Neuron (in vitro differentiated cells): ENCODE measurements around the gene ELL.

Experiments
- H2AFZ ChIP-seq: one replicate; pipeline ENCODE4 v1.6.1; 2013; ENCODE audit warnings: low read depth, mild to moderate bottlenecking, inconsistent platforms, low read length, moderate library complexity
- H3K27me3 ChIP-seq: one replicate; pipeline ENCODE4 v1.6.1; 2013; ENCODE audit warnings: low read length; ENCODE audit not compliant: insufficient read depth
- H3K36me3 ChIP-seq: one replicate; pipeline ENCODE4 v1.6.1; 2013; ENCODE audit warnings: low read length; ENCODE audit not compliant: insufficient read depth
- H3K4me1 ChIP-seq: one replicate; pipeline ENCODE4 v1.6.1; 2013; ENCODE audit warnings: low read length; ENCODE audit not compliant: insufficient read depth
- H3K4me3 ChIP-seq: 2 replicates; pipeline ENCODE4 v1.5.1; 2013; ENCODE audit warnings: mild to moderate bottlenecking, low read length, moderate library complexity
- H3K9me3 ChIP-seq: one replicate; pipeline ENCODE4 v1.6.1; 2013; ENCODE audit warnings: low read length

ELL gene

DNA sequence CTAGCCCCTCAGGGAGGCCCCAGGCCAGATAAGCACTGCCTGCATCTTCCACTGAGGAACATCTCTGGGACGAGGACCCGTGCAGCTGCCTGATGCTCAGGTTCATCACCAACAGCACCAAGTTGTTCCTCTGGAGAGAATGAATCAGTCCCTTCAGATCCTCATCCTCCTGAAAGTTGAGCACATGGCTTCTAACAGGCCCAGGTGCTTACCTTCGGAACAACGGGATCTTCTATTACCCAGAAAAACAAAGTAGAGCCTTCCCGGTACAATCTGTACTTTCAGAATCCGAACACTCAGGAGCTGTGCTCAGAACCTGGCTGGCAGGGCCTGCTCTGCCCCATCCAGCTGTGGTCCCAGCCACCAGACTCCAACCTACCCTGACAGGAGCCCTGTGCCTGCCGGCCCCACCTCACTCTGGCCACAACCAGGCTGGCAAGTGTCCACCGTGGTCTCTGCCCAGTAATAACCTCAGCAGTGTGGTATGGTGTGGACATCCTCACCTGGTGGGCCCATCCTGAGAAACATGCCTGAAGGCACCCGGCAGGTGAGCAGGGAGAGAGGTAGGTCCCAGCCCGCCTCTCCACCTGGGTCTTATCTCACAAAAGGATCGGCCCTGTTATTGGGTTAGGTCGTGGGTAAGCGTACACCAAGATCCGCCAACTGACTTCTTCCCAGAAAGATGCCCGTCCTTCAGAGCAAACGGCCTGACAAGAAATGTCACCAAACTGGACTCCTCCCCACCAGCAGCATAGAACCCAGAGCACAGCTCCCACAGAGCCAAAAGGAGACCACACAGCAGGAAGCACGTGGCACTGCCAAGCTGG lies 34.1 kb downstream of the ELL start:
- Histone ChIP-seq H3K36me3 (no peaks in the 10 kb centered on the region), H3K27me3 (no peaks in the 10 kb centered on the region), H3K9me3 (no peaks in the 10 kb centered on the region), H3K4me3 (no peak overlapping the region), H2AFZ (no peak overlapping the region), H3K4me1 (peaks cover 4% of the 10 kb centered on the region)

GRCh38 chr19:18486746-18487145 lies 35.1 kb downstream of the ELL start:
- H2AFZ ChIP-seq, result no peak overlapping the region
- no peaks in the 10 kb centered on the region for H3K27me3 ChIP-seq
- peaks cover 4% of the 10 kb centered on the region for H3K4me1 ChIP-seq
- H3K4me3 ChIP-seq, result no peak overlapping the region
- H3K9me3 ChIP-seq, result peaks cover 2% of the 10 kb centered on the region
- no peaks in the 10 kb centered on the region for H3K36me3 ChIP-seq

GRCh38 chr19:18484992-18485391 lies 36.9 kb downstream of the ELL start:
- Histone ChIP-seq H3K27me3 (no peaks in the 10 kb centered on the region), H2AFZ (no peak overlapping the region), H3K4me1 (no peaks in the 10 kb centered on the region), H3K36me3 (no peaks in the 10 kb centered on the region), H3K9me3 (peaks cover 6% of the 10 kb centered on the region), H3K4me3 (no peak overlapping the region)

DNA sequence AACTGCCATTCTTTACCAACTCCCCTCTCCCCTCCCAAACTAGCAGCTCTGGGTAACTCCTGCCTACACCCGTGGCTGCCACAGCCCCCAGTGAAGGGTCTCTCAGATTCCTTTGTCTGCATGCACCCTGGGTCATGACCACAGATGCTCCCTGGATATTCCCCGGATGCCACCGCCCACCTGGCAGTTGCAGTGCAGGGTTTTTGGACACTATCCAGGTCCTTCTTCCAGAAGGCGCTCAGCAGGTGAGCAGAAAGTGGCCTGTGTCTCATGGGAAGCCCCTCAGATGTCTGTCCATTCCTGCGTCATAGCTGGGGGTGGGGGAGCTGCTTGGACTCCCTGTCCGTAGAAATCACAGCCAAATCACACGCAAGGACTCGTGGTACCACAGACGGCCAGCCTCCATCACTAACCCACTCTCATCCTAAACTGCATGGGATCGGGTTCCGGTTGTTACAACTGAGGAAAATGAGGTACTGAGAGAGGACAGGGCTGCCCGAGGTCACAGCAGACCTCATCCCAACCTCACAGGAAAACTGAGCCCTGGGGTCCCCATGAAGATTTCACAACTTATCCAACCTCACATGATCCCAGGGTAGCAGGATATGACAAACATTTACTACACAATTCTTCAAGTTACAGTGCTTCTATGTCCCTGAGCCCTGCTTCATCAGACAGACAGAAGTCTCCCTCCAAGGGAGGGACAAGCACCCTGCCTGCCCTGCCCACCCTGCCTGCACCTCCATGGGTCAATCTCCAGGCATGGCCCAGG lies 38.6 kb downstream of the ELL start:
- Histone ChIP-seq H2AFZ (no peak overlapping the region), H3K4me1 (no peaks in the 10 kb centered on the region), H3K36me3 (no peaks in the 10 kb centered on the region), H3K4me3 (no peak overlapping the region), H3K27me3 (no peaks in the 10 kb centered on the region), H3K9me3 (peaks cover 6% of the 10 kb centered on the region)

DNA sequence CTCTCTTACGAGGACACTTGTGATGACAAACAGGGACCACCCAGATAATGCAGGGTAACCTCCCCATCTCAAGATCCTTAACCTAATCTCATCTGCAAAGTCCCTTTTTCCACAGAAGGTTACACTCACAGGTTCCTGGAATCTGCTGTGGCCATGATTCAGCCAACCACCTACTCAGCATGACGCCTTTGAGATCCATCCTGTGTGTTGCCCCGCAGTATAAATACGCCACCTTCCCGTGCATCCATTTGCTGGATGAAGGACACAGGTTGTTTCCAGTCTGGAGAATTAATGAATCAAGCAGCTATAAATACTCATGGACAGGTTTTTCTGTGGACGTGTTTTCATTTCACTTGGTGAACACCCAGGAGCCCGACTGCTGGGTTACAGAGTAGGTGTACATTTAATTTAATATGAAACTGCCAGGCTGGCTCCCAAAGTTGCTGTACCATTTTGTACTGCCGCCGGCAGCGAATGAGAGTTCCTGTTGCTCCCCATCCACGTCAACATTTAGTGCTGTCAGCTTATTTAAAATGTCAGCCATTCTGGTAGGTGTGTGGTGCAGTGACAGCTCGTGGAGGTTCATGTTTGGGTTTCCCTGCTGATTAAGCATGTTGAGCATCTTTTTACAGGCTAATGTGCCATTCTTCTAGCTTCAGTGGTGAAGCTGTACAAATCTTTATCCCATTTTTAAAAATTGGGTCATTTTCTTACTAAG lies 40.2 kb downstream of the ELL start:
- no peak overlapping the region for H2AFZ ChIP-seq
- H3K27me3 ChIP-seq, result no peaks in the 10 kb centered on the region
- no peaks in the 10 kb centered on the region for H3K36me3 ChIP-seq
- H3K9me3 ChIP-seq, result peaks cover 14% of the 10 kb centered on the region
- no peaks in the 10 kb centered on the region for H3K4me1 ChIP-seq
- no peak overlapping the region for H3K4me3 ChIP-seq

- Histone ChIP-seq H3K4me1 (no peaks in the 10 kb centered on the region), H2AFZ (no peak overlapping the region), H3K27me3 (no peaks in the 10 kb centered on the region), H3K9me3 (peaks cover 15% of the 10 kb centered on the region), H3K4me3 (no peak overlapping the region), H3K36me3 (no peaks in the 10 kb centered on the region)
Observed at GRCh38 chr19:18480006-18480691, 41.7 kb downstream of the ELL start.

DNA sequence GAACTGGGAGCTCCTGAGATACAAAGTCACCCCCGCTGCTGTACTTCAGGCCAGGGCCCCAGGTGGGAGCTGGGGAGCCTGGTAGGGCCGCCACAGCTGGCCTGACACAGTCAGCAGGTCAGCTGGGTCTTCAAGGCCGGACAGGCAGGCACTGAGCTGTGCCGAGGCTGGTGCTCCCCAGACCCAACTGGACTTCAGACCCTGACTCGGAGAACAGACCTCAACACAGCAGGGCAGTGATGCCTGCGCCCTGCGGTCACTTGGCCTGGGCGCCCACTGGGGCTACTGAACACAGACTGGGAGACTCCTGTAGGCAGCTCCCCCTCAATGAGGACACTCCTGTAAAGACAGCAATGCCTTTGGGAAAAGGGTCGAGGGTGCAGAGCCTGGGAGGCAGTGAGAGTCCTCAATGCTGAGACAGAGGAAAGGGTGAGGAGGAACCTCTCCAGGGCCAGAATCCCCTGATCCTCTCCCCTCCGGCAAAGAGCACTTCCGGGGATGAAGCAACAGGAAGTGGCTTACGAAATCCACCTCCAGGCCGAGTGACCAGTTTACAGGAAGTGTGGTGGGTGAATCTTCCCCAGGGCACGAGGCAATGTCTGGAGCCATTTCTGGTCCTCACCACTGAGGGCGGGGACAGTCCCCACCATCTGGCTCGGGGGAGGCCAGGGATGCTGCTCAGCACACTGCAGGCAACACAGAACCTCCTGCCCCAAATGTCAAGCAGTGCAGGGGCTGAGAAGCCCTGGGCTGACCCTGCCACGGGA lies 43.1 kb downstream of the ELL start:
- Histone ChIP-seq H3K9me3 (peaks cover 15% of the 10 kb centered on the region), H3K36me3 (no peaks in the 10 kb centered on the region), H2AFZ (no peak overlapping the region), H3K27me3 (no peaks in the 10 kb centered on the region), H3K4me3 (no peak overlapping the region), H3K4me1 (no peaks in the 10 kb centered on the region)

GRCh38 chr19:18477974-18478373 lies 43.9 kb downstream of the ELL start:
- Histone ChIP-seq H3K4me3 (no peak overlapping the region), H3K36me3 (no peaks in the 10 kb centered on the region), H3K27me3 (no peaks in the 10 kb centered on the region), H3K9me3 (peaks cover 15% of the 10 kb centered on the region), H2AFZ (no peak overlapping the region), H3K4me1 (no peaks in the 10 kb centered on the region)

GRCh38 chr19:18477042-18477779 lies 44.7 kb downstream of the ELL start:
- no peaks in the 10 kb centered on the region for H3K27me3 ChIP-seq
- H3K36me3 ChIP-seq, result peaks cover 2% of the 10 kb centered on the region
- H3K4me3 ChIP-seq, result no peak overlapping the region
- H2AFZ ChIP-seq, result no peak overlapping the region
- H3K4me1 ChIP-seq, result no peaks in the 10 kb centered on the region
- H3K9me3 ChIP-seq, result peaks cover 15% of the 10 kb centered on the region

DNA sequence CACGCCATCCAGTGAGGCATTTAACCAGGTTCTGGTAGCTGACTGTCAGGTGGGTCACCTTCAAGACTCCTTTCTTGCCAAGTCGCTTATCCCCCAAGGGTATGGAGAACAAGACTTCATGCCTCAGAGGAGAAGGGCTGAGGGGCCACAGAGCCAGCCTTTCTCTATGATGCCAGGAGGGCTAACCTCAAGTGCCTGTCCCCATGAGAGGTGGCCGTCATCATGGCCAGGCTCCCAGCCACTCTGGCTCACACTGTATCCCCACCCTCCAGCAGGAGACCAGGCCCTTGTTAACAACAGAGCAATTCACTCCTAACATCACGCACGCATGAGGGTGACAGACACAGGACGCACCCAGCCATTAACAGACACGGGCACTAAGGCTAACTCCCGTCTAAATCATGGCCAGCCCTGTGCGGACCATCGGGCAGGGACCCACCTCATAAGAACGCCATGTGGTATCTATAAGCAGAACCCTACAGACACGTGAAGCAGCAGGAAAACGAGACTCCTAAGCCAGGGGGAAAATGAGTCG lies 45.3 kb downstream of the ELL start:
- Histone ChIP-seq H3K36me3 (peaks cover 2% of the 10 kb centered on the region), H3K4me3 (no peak overlapping the region), H3K4me1 (no peaks in the 10 kb centered on the region), H3K27me3 (no peaks in the 10 kb centered on the region), H2AFZ (no peak overlapping the region), H3K9me3 (peaks cover 13% of the 10 kb centered on the region)

DNA sequence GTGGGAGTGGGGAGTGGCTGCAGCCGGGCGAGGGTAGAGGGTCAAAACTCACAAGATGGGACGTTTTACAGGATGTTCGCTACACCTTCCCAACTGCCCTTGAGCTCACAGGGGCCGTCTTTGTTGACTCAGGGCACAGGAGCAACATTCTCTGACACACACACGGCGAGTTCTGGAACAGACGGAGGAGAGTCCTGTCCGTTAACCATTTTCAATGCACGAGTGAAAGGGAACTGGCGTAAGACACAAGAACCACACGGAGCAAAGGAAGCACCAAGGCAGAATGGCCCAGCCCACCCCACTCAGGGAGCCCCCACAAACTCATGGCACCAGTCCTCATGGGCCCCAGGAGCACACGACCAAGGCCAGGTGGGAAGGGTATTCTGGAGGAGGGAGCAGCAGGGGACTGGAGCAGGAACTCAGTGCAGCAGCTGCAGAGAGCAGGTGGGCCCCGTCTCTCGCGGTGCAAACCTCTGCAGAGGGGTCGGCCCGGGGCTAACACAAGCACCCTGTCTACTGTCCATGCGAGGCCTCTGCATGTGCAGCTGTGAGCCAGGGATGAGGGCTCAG lies 46.0 kb downstream of the ELL start:
- H3K36me3 ChIP-seq, result peaks cover 2% of the 10 kb centered on the region
- H2AFZ ChIP-seq, result no peak overlapping the region
- H3K9me3 ChIP-seq, result peaks cover 10% of the 10 kb centered on the region
- H3K4me1 ChIP-seq, result no peaks in the 10 kb centered on the region
- no peaks in the 10 kb centered on the region for H3K27me3 ChIP-seq
- H3K4me3 ChIP-seq, result no peak overlapping the region
